WTC11 (cell line): Measurements from ENCODE around the gene ADNP2. TPM values are rescaled to one million over a fixed set of nuclear protein-coding genes. Genes with fewer than 3 reads are reported as not detected.

Experiments used
- ATAC-seq: fragments of 200-7000 bp; cut with Tn5 transposase; 2 replicates; pipeline ENCODE4 v1.10.0; 2021; ENCODE audit warnings: mild to moderate bottlenecking, moderate library complexity
- CTCF ChIA-PET: fragments of 300-600 bp; sonication (Branson Sonifier 250); formaldehyde crosslinking; loops from one replicate; lab custom pipeline; 2021; ENCODE audit warnings: antibody characterized with exemption; lab: Charles Lee
- POLR2A ChIA-PET: fragments of 350-600 bp; sonication (Branson Sonifier 250); formaldehyde crosslinking; loops from one replicate; lab custom pipeline; 2021; ENCODE audit warnings: antibody characterized with exemption; lab: Charles Lee
- DNase-seq: peaks from one replicate; pipeline ENCODE4 v3.0.0; 2021; ENCODE audit warnings: low spot score
- H3K27ac Mint-ChIP-seq: 2 replicates; pipeline ENCODE4 v1.8.0; 2021; ENCODE audit warnings: mixed read lengths
- H3K27me3 Mint-ChIP-seq: 2 replicates; pipeline ENCODE4 v1.8.0; 2021; ENCODE audit warnings: low read depth, mild to moderate bottlenecking, moderate library complexity, mixed read lengths
- H3K36me3 Mint-ChIP-seq: 2 replicates; pipeline ENCODE4 v1.8.0; 2021; ENCODE audit warnings: mixed read lengths
- H3K4me1 Mint-ChIP-seq: 2 replicates; pipeline ENCODE4 v1.8.0; 2022; ENCODE audit warnings: mixed read lengths
- H3K4me3 Mint-ChIP-seq: 2 replicates; pipeline ENCODE4 v1.8.0; 2021; ENCODE audit warnings: mild to moderate bottlenecking, moderate library complexity, mixed read lengths
- H3K9me3 Mint-ChIP-seq: 2 replicates; pipeline ENCODE4 v1.8.0; 2021; ENCODE audit warnings: mixed read lengths
- AFF4 ChIP-seq: sonication (generic); formaldehyde crosslinking; IDR thresholded peaks from 2 replicates; pipeline ENCODE4 v1.8.1; 2023; ENCODE audit warnings: mild to moderate bottlenecking, missing genetic modification reagents, borderline replicate concordance
- AR ChIP-seq: fragments of 250-450 bp; sonication (Bioruptor Pico); IDR thresholded peaks from 2 replicates; pipeline ENCODE4 v1.9.0; 2021; ENCODE audit warnings: mild to moderate bottlenecking
- CREM ChIP-seq: sonication (generic); formaldehyde crosslinking; IDR thresholded peaks from 2 replicates; pipeline ENCODE4 v1.8.1; 2022; ENCODE audit warnings: mild to moderate bottlenecking, missing genetic modification reagents, moderate library complexity
- FOXJ3 ChIP-seq: sonication (generic); formaldehyde crosslinking; IDR thresholded peaks from 2 replicates; pipeline ENCODE4 v1.9.0; 2021; ENCODE audit warnings: missing genetic modification reagents, mild to moderate bottlenecking, borderline replicate concordance
- FOXP1 ChIP-seq: sonication (generic); formaldehyde crosslinking; IDR thresholded peaks from 2 replicates; pipeline ENCODE4 v1.8.0; 2022; ENCODE audit warnings: missing genetic modification reagents, mild to moderate bottlenecking, moderate library complexity, borderline replicate concordance
- FOXP4 ChIP-seq: sonication (generic); formaldehyde crosslinking; IDR thresholded peaks from 2 replicates; pipeline ENCODE4 v1.8.0; 2022; ENCODE audit warnings: mild to moderate bottlenecking, missing genetic modification reagents
- GABPB1 ChIP-seq: sonication (generic); formaldehyde crosslinking; IDR thresholded peaks from 2 replicates; pipeline ENCODE4 v1.8.1; 2023; ENCODE audit warnings: mild to moderate bottlenecking, missing genetic modification reagents
- GTF2I ChIP-seq: fragments of 250-450 bp; sonication (Bioruptor Pico); conservative IDR thresholded peaks from 2 replicates; pipeline ENCODE4 v1.4.0; 2021; ENCODE audit warnings: mild to moderate bottlenecking
- RORB ChIP-seq: fragments of 250-450 bp; sonication (Bioruptor Pico); IDR thresholded peaks from 2 replicates; pipeline ENCODE4 v1.9.0; 2021; ENCODE audit warnings: mild to moderate bottlenecking
- ZBTB43 ChIP-seq: sonication (generic); formaldehyde crosslinking; IDR thresholded peaks from 2 replicates; pipeline ENCODE4 v1.8.1; 2023; ENCODE audit warnings: mild to moderate bottlenecking, missing genetic modification reagents
- ZNF121 ChIP-seq: sonication (generic); formaldehyde crosslinking; IDR thresholded peaks from 2 replicates; pipeline ENCODE4 v1.8.0; 2023; ENCODE audit warnings: missing genetic modification reagents
- ZNF263 ChIP-seq: sonication (generic); formaldehyde crosslinking; IDR thresholded peaks from 2 replicates; pipeline ENCODE4 v1.8.1; 2022; ENCODE audit warnings: low read depth, mild to moderate bottlenecking, moderate library complexity, missing genetic modification reagents
- total RNA-seq: library from RNA; stranded (reverse); gene quantifications from 3 replicates; pipeline ENCODE4 v1.2.3, GENCODE V29; 2021
- TF ChIP-seq, protein P1 (sequence below): sonication (generic); formaldehyde crosslinking; IDR thresholded peaks from 2 replicates; pipeline ENCODE4 v1.8.0; 2023; ENCODE audit warnings: missing genetic modification reagents, mild to moderate bottlenecking, borderline replicate concordance
- TF ChIP-seq, protein P2 (sequence below): sonication (generic); formaldehyde crosslinking; IDR thresholded peaks from 2 replicates; pipeline ENCODE4 v1.8.1; 2022; ENCODE audit warnings: low read depth, mild to moderate bottlenecking, moderate library complexity, missing genetic modification reagents, borderline replicate concordance

The ADNP2 gene
- total RNA-seq, 1 experiment from 2014 or later: 56.0 TPM

DNA sequence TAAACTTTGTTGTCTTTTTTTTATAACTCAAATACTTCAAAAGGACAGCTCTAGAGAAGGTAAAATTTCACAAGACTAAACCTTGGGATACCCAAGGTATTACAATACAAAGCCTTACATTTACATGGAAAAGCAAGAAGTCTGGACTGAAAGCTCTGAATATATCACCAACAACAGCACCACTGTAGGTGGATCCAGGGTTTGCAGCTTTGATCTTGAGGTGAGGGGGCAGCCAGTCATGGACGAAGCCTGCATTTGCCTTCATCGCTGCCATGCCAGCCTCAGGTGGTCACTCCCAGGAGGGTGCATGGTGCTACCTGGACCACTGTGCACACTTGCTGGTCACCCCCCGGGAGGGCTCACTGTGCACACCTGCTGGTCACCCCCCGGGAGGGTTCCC lies 38.2 kb upstream of the ADNP2 start:
- no peak for DNase-seq
- CTCF ChIA-PET: interaction anchor here (1.1 kb wide), 1 partner anchor 38 kb away, joined by 3 read pairs; the partner anchor contains the start of gene ADNP2
- Mint-ChIP-seq H3K4me3 (no peak overlapping the region), H3K27me3 (no peaks in the 10 kb centered on the region), H3K4me1 (peaks cover 5% of the 10 kb centered on the region), H3K9me3 (peaks cover 5% of the 10 kb centered on the region), H3K27ac (no peak overlapping the region), H3K36me3 (peaks cover 8% of the 10 kb centered on the region; the same call in 1 of the 2 replicates)
- POLR2A ChIA-PET: no interaction called here
- peak; percentile 38; the same call in 1 of the 2 replicates for ATAC-seq
- no peak for TF ChIP-seq AR (CRISPR knock-in tag)
- TF ChIP-seq GABPB1 (CRISPR knock-in tag): no peak
- TF ChIP-seq FOXJ3 (CRISPR knock-in tag): no peak
- TF ChIP-seq, protein P1, sequence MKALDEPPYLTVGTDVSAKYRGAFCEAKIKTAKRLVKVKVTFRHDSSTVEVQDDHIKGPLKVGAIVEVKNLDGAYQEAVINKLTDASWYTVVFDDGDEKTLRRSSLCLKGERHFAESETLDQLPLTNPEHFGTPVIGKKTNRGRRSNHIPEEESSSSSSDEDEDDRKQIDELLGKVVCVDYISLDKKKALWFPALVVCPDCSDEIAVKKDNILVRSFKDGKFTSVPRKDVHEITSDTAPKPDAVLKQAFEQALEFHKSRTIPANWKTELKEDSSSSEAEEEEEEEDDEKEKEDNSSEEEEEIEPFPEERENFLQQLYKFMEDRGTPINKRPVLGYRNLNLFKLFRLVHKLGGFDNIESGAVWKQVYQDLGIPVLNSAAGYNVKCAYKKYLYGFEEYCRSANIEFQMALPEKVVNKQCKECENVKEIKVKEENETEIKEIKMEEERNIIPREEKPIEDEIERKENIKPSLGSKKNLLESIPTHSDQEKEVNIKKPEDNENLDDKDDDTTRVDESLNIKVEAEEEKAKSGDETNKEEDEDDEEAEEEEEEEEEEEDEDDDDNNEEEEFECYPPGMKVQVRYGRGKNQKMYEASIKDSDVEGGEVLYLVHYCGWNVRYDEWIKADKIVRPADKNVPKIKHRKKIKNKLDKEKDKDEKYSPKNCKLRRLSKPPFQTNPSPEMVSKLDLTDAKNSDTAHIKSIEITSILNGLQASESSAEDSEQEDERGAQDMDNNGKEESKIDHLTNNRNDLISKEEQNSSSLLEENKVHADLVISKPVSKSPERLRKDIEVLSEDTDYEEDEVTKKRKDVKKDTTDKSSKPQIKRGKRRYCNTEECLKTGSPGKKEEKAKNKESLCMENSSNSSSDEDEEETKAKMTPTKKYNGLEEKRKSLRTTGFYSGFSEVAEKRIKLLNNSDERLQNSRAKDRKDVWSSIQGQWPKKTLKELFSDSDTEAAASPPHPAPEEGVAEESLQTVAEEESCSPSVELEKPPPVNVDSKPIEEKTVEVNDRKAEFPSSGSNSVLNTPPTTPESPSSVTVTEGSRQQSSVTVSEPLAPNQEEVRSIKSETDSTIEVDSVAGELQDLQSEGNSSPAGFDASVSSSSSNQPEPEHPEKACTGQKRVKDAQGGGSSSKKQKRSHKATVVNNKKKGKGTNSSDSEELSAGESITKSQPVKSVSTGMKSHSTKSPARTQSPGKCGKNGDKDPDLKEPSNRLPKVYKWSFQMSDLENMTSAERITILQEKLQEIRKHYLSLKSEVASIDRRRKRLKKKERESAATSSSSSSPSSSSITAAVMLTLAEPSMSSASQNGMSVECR: no peak
- TF ChIP-seq RORB (CRISPR knock-in tag): no peak
- TF ChIP-seq ZBTB43 (CRISPR knock-in tag): no peak
- TF ChIP-seq, protein P2, sequence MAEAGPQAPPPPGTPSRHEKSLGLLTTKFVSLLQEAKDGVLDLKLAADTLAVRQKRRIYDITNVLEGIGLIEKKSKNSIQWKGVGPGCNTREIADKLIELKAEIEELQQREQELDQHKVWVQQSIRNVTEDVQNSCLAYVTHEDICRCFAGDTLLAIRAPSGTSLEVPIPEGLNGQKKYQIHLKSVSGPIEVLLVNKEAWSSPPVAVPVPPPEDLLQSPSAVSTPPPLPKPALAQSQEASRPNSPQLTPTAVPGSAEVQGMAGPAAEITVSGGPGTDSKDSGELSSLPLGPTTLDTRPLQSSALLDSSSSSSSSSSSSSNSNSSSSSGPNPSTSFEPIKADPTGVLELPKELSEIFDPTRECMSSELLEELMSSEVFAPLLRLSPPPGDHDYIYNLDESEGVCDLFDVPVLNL (CRISPR knock-in tag): no peak
- TF ChIP-seq CREM (CRISPR knock-in tag): no peak

GRCh38 chr18:80074183-80074582 lies 34.9 kb upstream of the ADNP2 start:
- DNase-seq (no peak), ATAC-seq (no peak)
- Mint-ChIP-seq H3K4me1 (peaks cover 5% of the 10 kb centered on the region), H3K9me3 (peaks cover 16% of the 10 kb centered on the region), H3K4me3 (no peak overlapping the region), H3K36me3 (peaks cover 16% of the 10 kb centered on the region), H3K27ac (peak overlapping the region; percentile 69), H3K27me3 (no peaks in the 10 kb centered on the region; the same call in 1 of the 2 replicates)
- POLR2A ChIA-PET: no interaction called here
- TF ChIP-seq GTF2I (CRISPR knock-in tag) (0 out of 2 replicates have a peak, but pooled peaks have one; percentile 26), FOXP1 (CRISPR knock-in tag) (no peak), ZNF121 (CRISPR knock-in tag) (peak; percentile 90)
- CTCF ChIA-PET: no interaction called here

DNA sequence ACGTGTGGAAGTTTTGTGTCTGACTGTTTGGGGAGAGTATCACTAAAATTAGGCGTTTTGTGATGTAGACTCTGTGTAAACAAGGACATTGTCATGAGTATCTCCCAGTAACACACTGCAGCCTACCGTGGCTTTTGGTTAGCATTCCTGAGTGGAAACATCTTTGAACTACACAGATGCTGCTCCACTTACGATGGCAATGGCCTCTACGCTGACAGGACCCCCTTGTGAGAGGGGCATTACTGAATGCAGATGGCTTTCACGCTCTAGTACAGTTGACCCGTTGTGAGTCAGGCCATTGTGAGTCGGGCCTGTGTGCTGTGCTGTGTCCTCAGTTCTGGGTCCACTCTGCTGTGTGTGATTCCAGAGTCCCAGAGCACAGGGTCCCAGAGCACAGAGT lies 34.4 kb upstream of the ADNP2 start:
- DNase-seq (no peak), ATAC-seq (no peak)
- H3K27me3 Mint-ChIP-seq: no peaks in the 10 kb centered on the region; the same call in 1 of the 2 replicates
- peak overlapping the region; percentile 69 for H3K27ac Mint-ChIP-seq
- peaks cover 16% of the 10 kb centered on the region for H3K36me3 Mint-ChIP-seq
- POLR2A ChIA-PET: no interaction called here
- H3K9me3 Mint-ChIP-seq: peaks cover 16% of the 10 kb centered on the region
- peaks cover 5% of the 10 kb centered on the region for H3K4me1 Mint-ChIP-seq
- H3K4me3 Mint-ChIP-seq: no peak overlapping the region
- CTCF ChIA-PET: no interaction called here
- TF ChIP-seq ZNF263 (CRISPR knock-in tag) (no peak), FOXP4 (no peak), AFF4 (CRISPR knock-in tag) (no peak)
